DND-41 (cell line): ENCODE measurements around the gene ANKS1B.

Experiments used
- ATAC-seq: fragments of 200-7000 bp; cut with Tn5 transposase; 3 replicates; pipeline ENCODE4 v1.9.1; 2021; ENCODE audit warnings: low read depth; ENCODE audit not compliant: insufficient read depth
- DNase-seq: peaks from one replicate; pipeline ENCODE4 v3.0.0-alpha.2; 2020
- H2AFZ ChIP-seq: 2 replicates; pipeline ENCODE4 v1.6.0; 2012; ENCODE audit warnings: low read depth, low read length
- H3K27ac ChIP-seq: 2 replicates; pipeline ENCODE4 v1.5.1; 2012; ENCODE audit warnings: low read length, inconsistent platforms
- H3K27me3 ChIP-seq: fragments of 200-600 bp; sonication (generic); 2 replicates; pipeline ENCODE4 v1.6.0; 2012; ENCODE audit warnings: low read length, mild to moderate bottlenecking, inconsistent platforms; ENCODE audit not compliant: insufficient read depth, poor library complexity
- H3K36me3 ChIP-seq: 2 replicates; pipeline ENCODE4 v1.5.1; 2012; ENCODE audit warnings: low read length, inconsistent platforms; ENCODE audit not compliant: insufficient read depth
- H3K4me1 ChIP-seq: 2 replicates; pipeline ENCODE4 v1.5.1; 2012; ENCODE audit warnings: mild to moderate bottlenecking, low read length; ENCODE audit not compliant: insufficient read depth
- H3K4me2 ChIP-seq: 2 replicates; pipeline ENCODE4 v1.6.0; 2012; ENCODE audit warnings: mild to moderate bottlenecking, moderate library complexity, low read length, inconsistent platforms; ENCODE audit not compliant: insufficient read depth
- H3K4me3 ChIP-seq, 2 experiments: fragments of 200-600 bp in 1 of 2; shearing (Covaris generic) in 1 of 2; 2 replicates each; pipeline ENCODE4 v1.5.1; 2012 to 2016; ENCODE audit warnings: inconsistent platforms in 2 of 2, low read length in 2 of 2, mild to moderate bottlenecking in 2 of 2, low read depth in 1 of 2, moderate library complexity in 1 of 2
- H3K79me2 ChIP-seq: 2 replicates; pipeline ENCODE4 v1.6.0; 2012; ENCODE audit warnings: low read length, inconsistent platforms; ENCODE audit not compliant: insufficient read depth
- H3K9ac ChIP-seq: 2 replicates; pipeline ENCODE4 v1.6.0; 2012; ENCODE audit warnings: low read depth, mild to moderate bottlenecking, inconsistent platforms, low read length, moderate library complexity
- H3K9me3 ChIP-seq: 2 replicates; pipeline ENCODE4 v1.5.1; 2012; ENCODE audit warnings: low read length, moderate library complexity, mild to moderate bottlenecking, inconsistent platforms; ENCODE audit not compliant: insufficient read depth, severe bottlenecking
- H4K20me1 ChIP-seq: 2 replicates; pipeline ENCODE4 v1.6.0; 2012; ENCODE audit warnings: low read length; ENCODE audit not compliant: insufficient read depth
- CTCF ChIP-seq: IDR thresholded peaks from 2 replicates; pipeline ENCODE4 v1.5.1; 2012; ENCODE audit warnings: borderline replicate concordance, low read length, moderate library complexity, mild to moderate bottlenecking; ENCODE audit not compliant: poor library complexity, severe bottlenecking; ENCODE audit errors: extremely low read depth
- EZH2 ChIP-seq: IDR thresholded peaks from 3 replicates; pipeline ENCODE4 v1.6.1; 2012; ENCODE audit warnings: borderline replicate concordance, low read depth, mild to moderate bottlenecking, moderate library complexity, low read length, inconsistent platforms; ENCODE audit not compliant: severe bottlenecking

ANKS1B gene

GRCh38 chr12:99138393-99138792, 846.3 kb downstream of the ANKS1B start:
- Histone ChIP-seq H3K79me2 (no peaks in the 10 kb centered on the region), H3K36me3 (no peaks in the 10 kb centered on the region), H3K9me3 (no peaks in the 10 kb centered on the region), H3K9ac (no peak overlapping the region), H3K4me2 (no peak overlapping the region), H4K20me1 (no peaks in the 10 kb centered on the region), H3K4me3 (no peak overlapping the region), H3K27me3 (no peaks in the 10 kb centered on the region), H3K27ac (no peak overlapping the region), H3K4me1 (no peaks in the 10 kb centered on the region), H2AFZ (no peak overlapping the region)
- TF ChIP-seq EZH2 (no peak), CTCF (no peak)
- DNase-seq (no peak), ATAC-seq (no peak)

- Histone ChIP-seq H3K4me1 (no peaks in the 10 kb centered on the region), H3K36me3 (no peaks in the 10 kb centered on the region), H3K27ac (no peak overlapping the region), H3K9ac (no peak overlapping the region), H3K4me3 (no peak overlapping the region), H3K27me3 (no peaks in the 10 kb centered on the region), H3K9me3 (no peaks in the 10 kb centered on the region), H4K20me1 (no peaks in the 10 kb centered on the region), H3K79me2 (no peaks in the 10 kb centered on the region), H2AFZ (no peak overlapping the region), H3K4me2 (no peak overlapping the region)
- DNase-seq (no peak), ATAC-seq (no peak)
- TF ChIP-seq CTCF = no peak
- no peak for TF ChIP-seq EZH2
Measured at GRCh38 chr12:99137124-99137855, 847.4 kb downstream of the ANKS1B start.

GRCh38 chr12:99136516-99136915, 848.2 kb downstream of the ANKS1B start:
- no peaks in the 10 kb centered on the region for H4K20me1 ChIP-seq
- H3K27me3 ChIP-seq = no peaks in the 10 kb centered on the region
- no peaks in the 10 kb centered on the region for H3K79me2 ChIP-seq
- no peaks in the 10 kb centered on the region for H3K9me3 ChIP-seq
- H3K4me1 ChIP-seq = no peaks in the 10 kb centered on the region
- no peak overlapping the region for H3K9ac ChIP-seq
- ATAC-seq (no peak), DNase-seq (no peak)
- no peak overlapping the region for H2AFZ ChIP-seq
- no peak overlapping the region for H3K4me3 ChIP-seq
- TF ChIP-seq CTCF (no peak), EZH2 (no peak)
- no peaks in the 10 kb centered on the region for H3K36me3 ChIP-seq
- H3K27ac ChIP-seq = no peak overlapping the region
- no peak overlapping the region for H3K4me2 ChIP-seq
